ENCODE data around the gene NES.

GRCh38 chr1:156721131-156721530, 43.9 kb upstream of the NES start:
- no peak for TF ChIP-seq RAD21 (IDR thresholded peaks at IDR 0.05; ENCODE audit: low read depth)
- no peak for TF ChIP-seq CEBPB (IDR thresholded peaks at IDR 0.05)
- no peak for TF ChIP-seq EP300 (IDR thresholded peaks at IDR 0.05; ENCODE audit: borderline replicate concordance)
- no peak for TF ChIP-seq NFIC (IDR thresholded peaks at IDR 0.05)
- TF ChIP-seq, protein P1, sequence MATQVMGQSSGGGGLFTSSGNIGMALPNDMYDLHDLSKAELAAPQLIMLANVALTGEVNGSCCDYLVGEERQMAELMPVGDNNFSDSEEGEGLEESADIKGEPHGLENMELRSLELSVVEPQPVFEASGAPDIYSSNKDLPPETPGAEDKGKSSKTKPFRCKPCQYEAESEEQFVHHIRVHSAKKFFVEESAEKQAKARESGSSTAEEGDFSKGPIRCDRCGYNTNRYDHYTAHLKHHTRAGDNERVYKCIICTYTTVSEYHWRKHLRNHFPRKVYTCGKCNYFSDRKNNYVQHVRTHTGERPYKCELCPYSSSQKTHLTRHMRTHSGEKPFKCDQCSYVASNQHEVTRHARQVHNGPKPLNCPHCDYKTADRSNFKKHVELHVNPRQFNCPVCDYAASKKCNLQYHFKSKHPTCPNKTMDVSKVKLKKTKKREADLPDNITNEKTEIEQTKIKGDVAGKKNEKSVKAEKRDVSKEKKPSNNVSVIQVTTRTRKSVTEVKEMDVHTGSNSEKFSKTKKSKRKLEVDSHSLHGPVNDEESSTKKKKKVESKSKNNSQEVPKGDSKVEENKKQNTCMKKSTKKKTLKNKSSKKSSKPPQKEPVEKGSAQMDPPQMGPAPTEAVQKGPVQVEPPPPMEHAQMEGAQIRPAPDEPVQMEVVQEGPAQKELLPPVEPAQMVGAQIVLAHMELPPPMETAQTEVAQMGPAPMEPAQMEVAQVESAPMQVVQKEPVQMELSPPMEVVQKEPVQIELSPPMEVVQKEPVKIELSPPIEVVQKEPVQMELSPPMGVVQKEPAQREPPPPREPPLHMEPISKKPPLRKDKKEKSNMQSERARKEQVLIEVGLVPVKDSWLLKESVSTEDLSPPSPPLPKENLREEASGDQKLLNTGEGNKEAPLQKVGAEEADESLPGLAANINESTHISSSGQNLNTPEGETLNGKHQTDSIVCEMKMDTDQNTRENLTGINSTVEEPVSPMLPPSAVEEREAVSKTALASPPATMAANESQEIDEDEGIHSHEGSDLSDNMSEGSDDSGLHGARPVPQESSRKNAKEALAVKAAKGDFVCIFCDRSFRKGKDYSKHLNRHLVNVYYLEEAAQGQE (IDR thresholded peaks at IDR 0.05; ENCODE audit: low read depth): no peak
- TF ChIP-seq FOXM1 (IDR thresholded peaks at IDR 0.05; ENCODE audit: borderline replicate concordance, low read depth): no peak
- TF ChIP-seq TEAD4 (IDR thresholded peaks at IDR 0.05): no peak
- TF ChIP-seq TCF12 (IDR thresholded peaks at IDR 0.05; ENCODE audit: low read depth): no peak
- TF ChIP-seq, protein P2, sequence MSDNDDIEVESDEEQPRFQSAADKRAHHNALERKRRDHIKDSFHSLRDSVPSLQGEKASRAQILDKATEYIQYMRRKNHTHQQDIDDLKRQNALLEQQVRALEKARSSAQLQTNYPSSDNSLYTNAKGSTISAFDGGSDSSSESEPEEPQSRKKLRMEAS (IDR thresholded peaks at IDR 0.05): no peak
- no peak for TF ChIP-seq USF1 (IDR thresholded peaks at IDR 0.05)
- no peak for TF ChIP-seq YY1 (IDR thresholded peaks at IDR 0.05; ENCODE audit: low read depth)

Measured in Ishikawa (cell line).